Neural progenitor cell (in vitro differentiated cells): ENCODE results near the gene GFPT1.

Source experiments
- EZH2 ChIP-seq: fragments of 200-600 bp; sonication (generic); IDR thresholded peaks from 2 replicates; pipeline ENCODE4 v1.6.1; 2017; ENCODE audit warnings: antibody characterized with exemption, mild to moderate bottlenecking, moderate library complexity
- EZH2phosphoT487 ChIP-seq: fragments of 200-600 bp; sonication (generic); IDR thresholded peaks from 2 replicates; pipeline ENCODE4 v1.6.1; 2017; ENCODE audit warnings: antibody characterized with exemption
- TF ChIP-seq, protein P1 (sequence below): fragments of 200-600 bp; sonication (generic); IDR thresholded peaks from 2 replicates; pipeline ENCODE4 v1.5.1; 2017; ENCODE audit warnings: antibody characterized with exemption, mild to moderate bottlenecking

DNA sequence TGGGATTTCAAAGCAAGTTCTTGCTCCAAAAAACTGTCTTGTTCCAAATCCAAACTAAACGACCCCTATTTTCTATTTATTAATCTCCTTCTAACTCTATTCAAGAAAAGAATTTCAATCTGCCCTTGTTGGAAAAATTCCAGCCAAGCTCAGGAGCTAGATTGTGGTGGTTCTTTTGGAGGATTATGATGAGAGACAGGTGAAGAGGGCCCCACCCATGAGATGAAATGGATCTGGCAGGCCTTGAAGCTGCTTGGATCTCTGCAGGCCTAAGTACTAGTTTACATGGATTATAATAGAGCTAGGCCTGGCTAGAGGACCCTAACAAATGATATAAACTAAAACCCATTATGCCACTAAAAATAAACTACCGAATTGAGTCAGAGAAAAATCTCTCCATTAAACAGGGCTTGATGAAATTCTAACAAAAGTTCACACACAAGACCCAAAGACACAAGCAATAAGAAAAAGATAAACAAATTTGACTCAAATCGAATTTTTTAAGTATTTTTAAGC is 101.6 kb downstream of the GFPT1 start:
- TF ChIP-seq, protein P1, sequence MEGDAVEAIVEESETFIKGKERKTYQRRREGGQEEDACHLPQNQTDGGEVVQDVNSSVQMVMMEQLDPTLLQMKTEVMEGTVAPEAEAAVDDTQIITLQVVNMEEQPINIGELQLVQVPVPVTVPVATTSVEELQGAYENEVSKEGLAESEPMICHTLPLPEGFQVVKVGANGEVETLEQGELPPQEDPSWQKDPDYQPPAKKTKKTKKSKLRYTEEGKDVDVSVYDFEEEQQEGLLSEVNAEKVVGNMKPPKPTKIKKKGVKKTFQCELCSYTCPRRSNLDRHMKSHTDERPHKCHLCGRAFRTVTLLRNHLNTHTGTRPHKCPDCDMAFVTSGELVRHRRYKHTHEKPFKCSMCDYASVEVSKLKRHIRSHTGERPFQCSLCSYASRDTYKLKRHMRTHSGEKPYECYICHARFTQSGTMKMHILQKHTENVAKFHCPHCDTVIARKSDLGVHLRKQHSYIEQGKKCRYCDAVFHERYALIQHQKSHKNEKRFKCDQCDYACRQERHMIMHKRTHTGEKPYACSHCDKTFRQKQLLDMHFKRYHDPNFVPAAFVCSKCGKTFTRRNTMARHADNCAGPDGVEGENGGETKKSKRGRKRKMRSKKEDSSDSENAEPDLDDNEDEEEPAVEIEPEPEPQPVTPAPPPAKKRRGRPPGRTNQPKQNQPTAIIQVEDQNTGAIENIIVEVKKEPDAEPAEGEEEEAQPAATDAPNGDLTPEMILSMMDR, result no peak
- TF ChIP-seq EZH2 (no peak), EZH2phosphoT487 (no peak)
